ENCODE measurements around the gene PIP5K1B.

Gene PIP5K1B

GRCh38 chr9:68707801-68708488 is 2.9 kb downstream of the PIP5K1B start:
- no peak for DNase-seq (ENCODE audit: low read depth)

DNA sequence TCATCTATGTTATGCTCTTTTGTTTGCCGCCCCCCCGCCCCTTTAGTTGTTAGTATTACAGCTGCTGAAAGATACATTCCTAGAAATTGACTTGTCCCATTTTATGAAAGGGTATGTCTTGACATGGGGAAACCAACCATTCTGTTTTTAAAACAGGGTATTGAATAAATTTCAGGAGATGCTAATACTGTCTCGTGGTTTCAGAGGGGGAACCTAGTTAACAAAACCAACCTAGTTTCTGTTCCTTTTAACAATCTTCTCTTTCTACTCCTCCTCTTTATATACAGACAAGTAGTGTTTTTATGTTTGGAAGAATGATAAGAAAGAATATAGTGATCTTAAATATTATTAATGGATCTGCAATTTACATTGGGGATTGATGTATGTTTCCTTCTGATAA is 3.5 kb downstream of the PIP5K1B start:
- DNase-seq (ENCODE audit: low read depth): no peak

- DNase-seq (ENCODE audit: low read depth): no peak
Measured at GRCh38 chr9:68709291-68710110, 4.5 kb downstream of the PIP5K1B start.

DNA sequence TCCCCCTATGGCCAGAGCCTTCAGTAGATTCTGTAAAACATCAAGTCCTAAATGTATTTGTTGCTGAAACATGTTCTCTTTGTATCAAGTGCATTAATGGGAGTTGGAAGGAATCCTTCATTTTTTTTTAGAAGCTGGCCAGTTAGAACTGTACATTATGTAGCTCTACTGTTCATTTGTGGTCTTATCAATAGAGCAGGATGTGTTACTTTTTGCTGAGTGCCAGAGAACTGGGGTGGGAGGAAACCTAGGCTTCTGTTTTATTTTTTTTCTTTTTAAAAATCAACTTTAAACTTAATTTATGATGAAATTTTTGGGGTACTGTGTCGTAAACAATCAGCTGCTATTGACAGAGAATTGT is 5.1 kb downstream of the PIP5K1B start:
- no peak for DNase-seq (ENCODE audit: low read depth)

DNA sequence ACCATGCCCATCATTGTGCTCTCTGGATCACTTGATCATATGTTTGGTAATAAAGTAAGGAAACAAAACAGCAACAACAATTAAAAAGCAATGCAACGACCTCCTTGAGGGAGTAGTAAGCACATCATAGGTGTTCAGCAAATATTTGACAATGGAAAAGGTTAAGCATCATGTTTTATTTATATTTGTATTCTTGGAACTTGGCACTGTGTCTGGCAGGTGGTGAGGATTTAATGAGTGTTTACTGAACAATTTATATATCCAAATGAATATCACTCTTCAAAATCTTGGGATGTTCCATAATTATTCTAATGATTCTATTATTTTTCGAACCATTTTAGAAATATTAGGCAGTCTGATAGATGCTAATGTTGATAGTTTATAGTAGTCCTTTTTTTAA is 6.2 kb downstream of the PIP5K1B start:
- no peak for DNase-seq (ENCODE audit: low read depth)

GRCh38 chr9:68711932-68712331 is 6.9 kb downstream of the PIP5K1B start:
- no peak for DNase-seq (ENCODE audit: low read depth)

DNA sequence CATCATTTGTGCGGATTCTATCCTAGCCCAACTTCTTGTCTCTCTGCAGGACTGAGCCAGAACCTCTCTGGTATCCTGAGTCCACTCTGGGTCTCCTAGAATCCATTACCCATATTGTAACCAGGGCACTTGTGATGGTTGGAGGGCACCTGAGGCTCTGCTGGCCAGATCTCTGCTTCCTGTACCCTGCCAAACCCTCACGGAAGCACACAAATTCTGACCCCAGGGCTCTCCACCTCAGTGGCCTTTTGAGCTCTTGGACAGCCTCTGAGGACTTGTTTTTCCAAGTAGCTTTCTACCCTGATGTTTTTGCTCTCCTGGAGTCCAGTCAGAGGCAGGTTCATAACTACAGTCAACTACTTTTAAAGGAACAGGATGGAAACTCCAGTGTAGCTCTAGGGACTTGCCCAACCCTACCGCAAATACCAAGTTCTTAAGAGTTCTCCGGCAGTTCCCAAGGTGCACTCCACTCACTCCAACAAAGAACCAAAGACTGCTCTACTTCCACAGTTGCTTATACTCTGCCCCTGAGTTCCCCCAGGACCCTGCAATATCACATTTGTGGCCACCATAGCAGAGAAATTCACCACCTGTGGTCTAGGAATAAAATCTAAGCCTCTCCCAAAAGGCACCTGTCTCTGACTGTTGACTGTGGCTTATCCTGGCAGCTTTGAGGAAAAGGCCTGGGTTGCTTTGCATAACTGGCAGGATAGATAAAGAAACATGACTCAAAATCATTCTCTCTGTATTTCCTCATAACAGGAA is 9.6 kb downstream of the PIP5K1B start:
- DNase-seq (ENCODE audit: low read depth): no peak

GRCh38 chr9:68715181-68715456 is 10.1 kb downstream of the PIP5K1B start:
- DNase-seq (ENCODE audit: low read depth): no peak

- no peak for DNase-seq (ENCODE audit: low read depth)
Measured at GRCh38 chr9:68717552-68718443, 12.8 kb downstream of the PIP5K1B start.

DNA sequence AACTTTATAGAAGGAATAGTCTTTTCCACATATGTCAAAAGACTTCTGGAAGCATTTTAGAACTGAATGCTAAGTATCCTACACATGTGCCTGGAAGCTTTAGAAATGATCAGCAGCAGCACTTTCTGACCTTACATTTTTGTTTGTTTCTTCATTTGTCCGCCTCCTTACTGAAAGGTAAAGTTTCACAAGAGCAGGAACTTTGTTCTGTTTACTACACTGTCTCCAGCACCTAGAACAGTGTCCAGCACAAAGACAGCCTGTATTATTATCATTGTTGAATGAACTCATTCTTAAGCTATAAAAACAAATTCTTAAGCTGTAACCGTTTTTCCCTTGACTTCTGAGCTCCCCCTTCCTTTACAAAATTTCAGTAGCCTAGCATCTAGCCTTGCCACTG is 14.8 kb downstream of the PIP5K1B start:
- DNase-seq (ENCODE audit: low read depth): no peak

DNA sequence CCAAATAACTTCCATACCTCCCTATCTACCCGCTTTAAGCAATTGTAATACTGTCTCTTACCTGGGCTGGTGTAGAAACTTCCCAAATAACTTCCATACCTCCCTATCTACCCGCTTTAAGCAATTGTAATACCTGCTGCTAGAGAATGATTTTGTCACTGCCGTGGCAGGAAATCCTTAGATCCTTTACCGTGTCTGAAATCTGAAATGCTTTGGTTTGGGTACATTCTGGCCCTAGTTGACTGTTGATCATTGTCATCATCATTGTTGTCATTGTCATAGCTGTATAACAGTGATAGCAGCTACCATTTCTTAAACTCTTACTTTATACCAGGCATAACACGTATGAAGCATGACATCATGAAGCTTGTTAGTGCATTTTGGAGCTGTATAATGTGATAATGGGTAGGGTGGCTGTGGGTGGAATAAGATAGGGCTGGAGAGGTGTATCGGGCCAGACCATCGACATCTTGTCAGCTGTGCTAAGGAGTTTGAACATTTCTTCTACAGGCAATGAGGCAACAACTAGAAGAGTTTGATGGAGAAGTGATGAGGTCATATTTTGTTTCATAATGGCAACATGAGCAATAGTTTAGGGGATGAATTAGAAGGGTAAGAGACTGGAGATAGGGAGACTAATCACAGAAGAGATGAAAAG is 15.7 kb downstream of the PIP5K1B start:
- DNase-seq (ENCODE audit: low read depth): no peak

DNA sequence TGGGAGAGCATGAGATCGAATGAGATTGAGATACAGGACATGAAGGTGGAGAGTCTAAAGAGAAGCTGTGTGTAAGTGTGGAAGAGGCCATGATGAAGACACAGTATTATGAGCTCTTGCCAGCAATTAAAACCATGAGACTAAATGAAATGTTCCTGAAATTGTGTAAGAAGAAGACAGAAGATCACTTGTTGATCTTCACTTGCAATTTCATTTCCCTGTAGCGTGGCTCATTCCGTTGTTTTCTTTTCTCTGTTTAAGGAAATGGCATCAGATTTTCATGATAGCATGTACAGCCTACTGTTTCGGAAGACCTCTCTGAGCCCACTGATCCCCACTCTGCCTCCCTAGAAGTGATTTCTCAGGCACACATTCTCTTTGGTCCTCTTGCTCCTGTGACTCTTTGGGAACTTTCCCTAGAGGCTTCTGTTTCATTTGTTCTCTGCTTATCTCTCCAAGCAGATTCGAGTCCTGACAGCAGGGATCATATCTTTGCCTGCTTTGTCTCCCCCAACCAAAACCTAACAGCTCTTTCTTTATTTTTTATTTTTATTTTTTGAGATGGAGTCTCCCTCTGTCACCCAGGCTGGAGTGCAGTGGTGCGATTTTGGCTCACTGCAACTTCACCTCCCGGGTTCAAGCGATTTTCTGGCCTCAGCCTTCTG is 16.8 kb downstream of the PIP5K1B start:
- no peak for DNase-seq (ENCODE audit: low read depth)

DNA sequence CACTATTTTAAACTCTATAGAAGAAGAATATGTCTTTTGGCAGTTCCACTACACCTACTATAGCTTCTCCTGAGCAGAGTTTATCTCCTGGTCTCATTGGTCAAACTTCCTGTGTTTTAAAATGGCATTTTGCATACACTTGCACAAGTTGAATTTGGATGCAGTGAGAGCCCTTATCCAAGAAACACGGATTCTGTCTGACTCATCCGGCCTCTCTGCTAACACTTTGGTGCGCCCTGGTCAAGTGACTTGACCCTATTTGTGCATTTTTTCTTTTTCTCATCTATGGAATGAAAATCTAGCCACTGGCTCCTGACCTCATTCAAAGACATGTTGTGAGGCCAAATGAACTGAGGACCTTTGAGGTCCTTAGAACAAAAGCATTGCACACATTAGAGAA is 20.0 kb downstream of the PIP5K1B start:
- DNase-seq (ENCODE audit: low read depth): no peak

DNA sequence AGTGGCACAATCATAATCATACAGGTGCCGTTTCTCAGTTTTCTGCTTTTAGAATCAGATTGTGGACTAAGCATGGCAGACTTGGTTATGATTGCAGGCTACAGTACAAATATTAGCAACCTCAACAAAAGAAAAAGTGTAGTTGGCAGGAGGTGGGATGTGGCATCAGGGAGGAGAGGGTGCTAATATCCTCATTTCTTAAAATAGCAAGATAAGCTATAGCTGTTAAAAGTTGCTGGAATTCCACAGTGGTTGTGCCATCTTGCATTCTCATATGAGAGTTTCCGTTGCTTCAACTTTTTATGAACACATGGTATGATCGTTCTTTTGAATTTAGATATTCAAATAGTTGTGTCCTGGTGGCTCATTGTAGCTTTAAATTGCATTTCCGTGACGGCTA is 21.4 kb downstream of the PIP5K1B start:
- no peak for DNase-seq (ENCODE audit: low read depth)

DNA sequence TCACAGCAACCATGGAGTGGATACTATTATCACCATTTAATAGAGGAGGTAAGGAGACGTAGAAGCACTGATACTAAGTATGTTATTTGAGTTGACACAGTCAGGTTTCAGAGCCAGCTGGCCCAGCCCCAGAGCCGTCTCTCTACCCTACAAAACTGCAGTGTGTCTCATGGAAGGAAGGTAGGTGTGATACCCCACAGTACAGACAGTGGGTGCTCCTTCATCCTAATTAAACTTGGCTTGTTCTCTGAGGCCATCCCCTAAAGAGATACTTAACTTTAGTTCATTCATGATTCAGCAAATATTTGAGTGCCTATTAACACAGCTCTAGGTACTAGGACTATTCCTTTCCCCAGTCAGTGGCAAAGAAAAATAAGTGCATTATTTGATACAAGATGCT is 22.6 kb downstream of the PIP5K1B start:
- no peak for DNase-seq (ENCODE audit: low read depth)

DNA sequence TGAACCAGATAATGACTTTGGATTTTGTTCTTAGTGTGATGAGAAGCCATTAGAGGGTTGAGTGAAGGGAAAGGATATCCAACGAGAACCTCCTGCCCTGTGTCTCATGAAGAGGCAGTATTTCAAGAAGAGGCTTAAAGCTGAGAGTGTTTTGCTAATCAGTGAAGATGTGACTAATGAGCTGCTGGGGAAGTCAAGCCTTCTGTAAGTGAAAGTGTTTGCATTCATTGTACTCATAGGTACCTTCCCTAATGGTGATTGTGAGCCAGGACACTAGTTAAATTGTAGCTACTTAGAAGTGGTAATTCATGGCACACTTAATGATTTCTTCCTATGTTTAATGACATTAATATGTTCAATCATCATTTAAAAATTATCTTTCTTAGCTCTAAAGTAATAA is 23.7 kb downstream of the PIP5K1B start:
- no peak for DNase-seq (ENCODE audit: low read depth)

DNA sequence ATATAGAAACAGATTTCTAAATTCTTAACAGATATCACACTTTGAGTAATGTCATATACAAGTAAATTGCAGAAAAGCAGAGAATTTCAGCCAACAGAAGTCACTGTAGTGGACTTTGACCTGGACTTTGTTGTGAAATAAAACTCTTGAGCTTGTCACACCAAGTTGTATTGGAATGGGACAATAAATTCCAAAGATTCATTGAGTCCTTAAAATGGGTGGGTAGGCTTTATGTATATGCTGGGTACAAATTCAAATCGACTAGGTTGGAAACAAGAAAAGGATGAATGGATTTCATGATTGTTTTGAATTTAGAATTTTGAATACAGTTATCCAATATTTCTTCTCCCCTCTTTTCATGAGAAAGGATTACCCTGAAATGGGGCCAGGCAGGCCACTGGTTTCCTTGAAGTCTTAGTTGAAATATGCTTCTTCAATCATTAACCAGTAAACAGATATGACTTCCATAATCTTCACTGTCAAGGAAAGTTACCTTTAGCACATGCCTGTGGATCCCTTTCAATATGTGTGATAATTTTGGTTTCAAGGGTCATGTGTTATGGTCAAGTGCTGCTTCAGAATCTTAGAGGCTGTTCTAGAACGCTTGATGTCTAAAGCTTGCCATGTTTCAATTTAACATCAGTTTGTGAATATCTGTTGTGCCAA is 25.7 kb downstream of the PIP5K1B start:
- no peak for DNase-seq (ENCODE audit: low read depth)

GRCh38 chr9:68731857-68732256 is 26.8 kb downstream of the PIP5K1B start:
- DNase-seq (ENCODE audit: low read depth): no peak

DNA sequence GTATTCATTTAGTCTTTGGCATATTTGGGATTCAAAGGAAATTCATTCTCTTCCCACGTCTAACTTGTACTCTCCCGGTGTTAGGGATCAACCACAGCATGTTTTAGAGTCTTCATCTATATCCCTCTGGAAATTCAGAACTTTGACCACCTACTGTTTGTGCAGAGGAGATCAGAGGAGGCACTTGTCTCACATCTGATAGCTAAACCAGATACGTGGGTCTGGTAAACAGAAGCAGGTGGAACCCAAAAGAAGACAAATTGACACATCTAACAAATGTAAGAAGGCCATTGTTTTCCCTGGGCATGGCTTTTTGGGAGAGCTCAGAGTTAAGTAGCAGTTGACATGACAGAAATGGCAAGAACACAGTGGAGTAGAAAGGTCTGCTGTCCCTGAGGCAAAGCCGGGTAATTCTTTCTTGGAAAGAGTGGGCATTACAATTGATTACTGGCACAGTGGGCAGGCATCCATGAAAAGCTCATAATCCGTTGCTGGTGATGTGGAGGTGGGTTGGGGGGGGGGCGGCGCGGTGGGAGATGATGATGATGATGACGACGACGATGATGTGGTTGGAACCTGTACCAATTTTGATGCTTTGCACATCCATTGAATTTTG is 27.5 kb downstream of the PIP5K1B start:
- no peak for DNase-seq (ENCODE audit: low read depth)

GRCh38 chr9:68733021-68733405 is 28.0 kb downstream of the PIP5K1B start:
- no peak for DNase-seq (ENCODE audit: low read depth)

Data from activated T-cell treated with anti-CD3 and anti-CD28 coated beads for 48 hours (primary cell).